GM12865 (cell line): ENCODE measurements around the gene ADGRB3.

Experiments
- DNase-seq: peaks from one replicate; pipeline ENCODE4 v3.0.0; 2010; ENCODE audit warnings: low read depth
- H3K4me3 ChIP-seq: 2 replicates; pipeline ENCODE4 v1.5.1; 2011; ENCODE audit warnings: mild to moderate bottlenecking, low read depth, low read length, control low read depth
- TF ChIP-seq, protein P1 (sequence below): IDR thresholded peaks from 2 replicates; pipeline ENCODE4 v1.5.1; 2011; ENCODE audit warnings: low read length, control low read depth, low read depth, inconsistent platforms; ENCODE audit not compliant: insufficient read depth; ENCODE audit errors: missing control alignments

Gene ADGRB3

DNA sequence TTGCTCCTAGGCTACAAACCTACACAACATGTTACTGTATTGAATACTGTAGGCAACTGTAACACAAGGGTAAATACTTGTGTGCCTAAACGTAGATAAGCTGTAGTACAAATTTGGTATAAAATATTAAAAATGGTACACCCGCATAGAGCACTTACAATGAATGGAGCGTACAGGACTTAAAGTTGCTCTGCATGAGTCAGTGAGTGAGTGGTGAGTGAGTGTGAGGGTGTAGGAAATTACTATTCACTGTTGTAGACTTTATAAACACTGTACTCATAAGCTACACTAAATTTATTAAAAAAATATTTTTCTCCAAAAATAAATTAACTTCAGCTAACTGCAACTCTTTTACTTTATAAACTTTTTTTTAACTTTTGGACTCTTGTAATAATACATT is 391.6 kb downstream of the ADGRB3 start:
- DNase-seq: no peak
- H3K4me3 ChIP-seq: no peak overlapping the region
- TF ChIP-seq, protein P1, sequence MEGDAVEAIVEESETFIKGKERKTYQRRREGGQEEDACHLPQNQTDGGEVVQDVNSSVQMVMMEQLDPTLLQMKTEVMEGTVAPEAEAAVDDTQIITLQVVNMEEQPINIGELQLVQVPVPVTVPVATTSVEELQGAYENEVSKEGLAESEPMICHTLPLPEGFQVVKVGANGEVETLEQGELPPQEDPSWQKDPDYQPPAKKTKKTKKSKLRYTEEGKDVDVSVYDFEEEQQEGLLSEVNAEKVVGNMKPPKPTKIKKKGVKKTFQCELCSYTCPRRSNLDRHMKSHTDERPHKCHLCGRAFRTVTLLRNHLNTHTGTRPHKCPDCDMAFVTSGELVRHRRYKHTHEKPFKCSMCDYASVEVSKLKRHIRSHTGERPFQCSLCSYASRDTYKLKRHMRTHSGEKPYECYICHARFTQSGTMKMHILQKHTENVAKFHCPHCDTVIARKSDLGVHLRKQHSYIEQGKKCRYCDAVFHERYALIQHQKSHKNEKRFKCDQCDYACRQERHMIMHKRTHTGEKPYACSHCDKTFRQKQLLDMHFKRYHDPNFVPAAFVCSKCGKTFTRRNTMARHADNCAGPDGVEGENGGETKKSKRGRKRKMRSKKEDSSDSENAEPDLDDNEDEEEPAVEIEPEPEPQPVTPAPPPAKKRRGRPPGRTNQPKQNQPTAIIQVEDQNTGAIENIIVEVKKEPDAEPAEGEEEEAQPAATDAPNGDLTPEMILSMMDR: no peak

DNA sequence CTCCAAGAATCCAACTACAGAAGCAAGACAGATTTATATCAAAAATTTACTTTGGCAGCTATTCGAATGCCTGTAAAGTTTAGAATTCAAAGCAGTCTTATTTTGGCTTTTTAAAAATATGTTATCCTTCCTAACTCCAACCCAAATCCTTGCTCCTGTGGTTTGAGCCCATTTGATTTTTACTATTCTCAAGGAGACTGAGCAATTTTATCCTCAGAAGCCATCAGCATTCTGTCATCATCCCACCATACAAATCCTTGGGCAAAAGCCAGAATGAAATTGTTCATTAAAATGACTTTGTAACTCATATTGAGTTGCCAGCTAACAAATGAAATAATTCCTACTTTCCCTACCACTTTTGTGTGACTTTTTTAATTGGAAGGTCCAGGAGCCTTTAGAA is 392.8 kb downstream of the ADGRB3 start:
- no peak overlapping the region for H3K4me3 ChIP-seq
- DNase-seq: no peak
- TF ChIP-seq, protein P1: no peak

DNA sequence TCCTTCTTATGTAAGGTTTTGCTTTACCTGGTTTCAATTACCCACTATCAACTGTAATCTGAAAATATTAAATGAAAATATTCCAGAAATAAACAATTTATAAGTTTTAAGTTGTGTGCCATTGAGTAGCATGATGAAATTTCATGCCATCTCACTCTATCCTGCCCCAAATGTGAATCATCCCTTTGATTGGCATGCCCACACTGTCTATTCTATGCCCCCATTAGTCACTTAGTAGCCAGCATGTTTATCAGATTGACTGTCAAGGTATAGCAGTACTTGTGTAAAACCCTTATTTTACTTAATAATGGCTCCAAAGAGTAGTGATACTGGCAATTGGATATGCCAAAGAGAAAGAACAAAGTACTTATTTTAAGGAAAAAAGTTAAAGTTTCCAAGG is 403.8 kb downstream of the ADGRB3 start:
- no peak overlapping the region for H3K4me3 ChIP-seq
- TF ChIP-seq, protein P1: no peak
- DNase-seq: no peak

DNA sequence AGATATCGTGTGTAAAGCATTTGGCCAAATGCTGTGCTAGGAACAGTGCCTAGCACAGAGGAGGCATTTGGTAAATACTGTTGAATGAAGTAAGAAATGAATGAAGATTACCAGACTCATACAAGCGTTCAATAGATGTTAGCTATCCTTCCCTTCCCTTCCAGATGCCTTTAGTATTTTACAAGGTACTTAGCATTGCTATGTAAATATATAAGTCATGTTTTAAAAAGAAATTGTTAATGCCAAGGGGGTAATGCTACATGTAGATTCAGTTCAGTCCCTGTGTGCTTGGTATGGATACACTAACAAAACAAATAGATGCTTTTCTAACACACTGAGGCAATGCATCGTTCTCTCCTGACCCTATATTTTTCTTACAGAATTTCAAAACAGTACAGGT is 407.2 kb downstream of the ADGRB3 start:
- H3K4me3 ChIP-seq: no peak overlapping the region
- no peak for DNase-seq
- TF ChIP-seq, protein P1: no peak

DNA sequence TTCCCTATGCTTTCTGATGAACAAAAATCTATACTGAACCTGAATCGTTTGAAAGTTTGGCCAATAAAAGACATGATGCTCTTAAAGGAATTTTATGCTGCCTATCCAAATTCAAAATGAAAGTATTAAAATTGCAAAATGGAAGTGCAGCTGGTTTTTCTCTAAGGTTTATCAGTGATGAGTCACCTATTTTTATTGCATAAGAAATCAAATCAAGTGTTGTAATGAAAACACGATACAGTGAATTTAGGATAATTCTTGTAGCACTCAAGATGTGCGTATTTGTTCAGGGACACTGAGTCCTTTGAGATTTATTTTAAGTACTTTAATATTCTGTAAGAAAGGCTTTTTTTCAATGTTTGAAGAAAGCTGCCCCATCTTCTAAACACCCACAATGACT is 409.5 kb downstream of the ADGRB3 start:
- no peak overlapping the region for H3K4me3 ChIP-seq
- TF ChIP-seq, protein P1: no peak
- no peak for DNase-seq

DNA sequence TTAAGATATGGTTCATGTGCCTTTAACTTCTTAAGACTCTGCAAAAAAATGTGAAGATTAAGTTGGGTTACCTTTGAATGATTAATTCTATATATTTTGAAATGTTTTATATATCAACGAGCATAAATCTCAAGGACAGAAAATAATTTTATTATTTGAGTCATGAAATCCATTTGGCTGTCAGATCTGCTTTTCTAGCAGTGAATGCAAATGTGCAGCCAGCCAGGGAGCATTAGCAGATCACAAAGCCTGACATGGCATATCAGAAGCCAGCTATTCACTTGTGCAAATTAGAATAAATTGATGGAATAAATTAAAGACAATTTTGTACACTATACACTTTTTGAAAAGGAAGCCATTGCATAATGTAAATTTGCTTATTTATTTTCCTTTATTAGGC is 424.3 kb downstream of the ADGRB3 start:
- TF ChIP-seq, protein P1: no peak
- DNase-seq: no peak
- H3K4me3 ChIP-seq: no peak overlapping the region

DNA sequence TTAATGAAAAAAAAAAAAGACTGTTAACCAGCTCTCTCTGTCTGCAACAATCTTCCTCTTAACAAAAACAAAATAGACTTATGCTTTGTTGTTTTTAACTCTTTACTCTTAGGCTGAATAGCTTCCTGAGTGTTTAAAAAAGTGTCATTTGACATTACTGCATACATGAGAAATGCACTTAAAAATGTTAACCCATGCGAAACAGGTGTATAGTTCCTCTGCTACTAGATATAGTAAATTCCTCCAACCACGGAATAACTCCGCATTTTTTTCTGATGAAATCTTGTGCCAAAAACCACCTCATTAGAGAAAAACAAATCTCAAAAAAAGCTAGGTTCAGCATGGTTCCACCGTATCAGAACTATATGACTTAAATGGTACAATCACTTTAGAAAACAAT is 426.0 kb downstream of the ADGRB3 start:
- DNase-seq: no peak
- TF ChIP-seq, protein P1: no peak
- H3K4me3 ChIP-seq: no peak overlapping the region
